CD14-positive monocyte (primary cell): ENCODE data around the gene CADM1. TPM values are rescaled to one million over a fixed set of nuclear protein-coding genes. Genes with fewer than 3 reads are reported as not detected.

Source experiments
- DNase-seq, 3 donors: peaks; one replicate each; pipeline ENCODE4 v3.0.0-alpha.2; 2011 to 2022
- H2AFZ ChIP-seq: 2 replicates; pipeline ENCODE4 v1.6.0; 2012; ENCODE audit warnings: mild to moderate bottlenecking, low read depth, low read length, inconsistent platforms; ENCODE audit not compliant: insufficient read depth, poor library complexity, severe bottlenecking
- H3K27ac ChIP-seq, 2 donors: 1 replicate in 1 of 2; 2 replicates in 1 of 2; pipeline ENCODE4 v1.5.1; 2012 to 2013; ENCODE audit warnings: low read length in 2 of 2, control low read depth in 1 of 2, inconsistent platforms in 1 of 2, low read depth in 1 of 2, mild to moderate bottlenecking in 1 of 2
- H3K27me3 ChIP-seq, 2 donors: one replicate each; pipeline versions ENCODE4 v1.6.0 to v1.6.1; 2011 to 2013; ENCODE audit warnings: low read length in 2 of 2; ENCODE audit not compliant: control insufficient read depth in 2 of 2, insufficient read depth in 2 of 2
- H3K36me3 ChIP-seq, 2 donors: replicated peaks in 1 of 2; 1 replicate in 1 of 2; 2 replicates in 1 of 2; pipeline versions ENCODE4 v1.5.1 to v1.6.1; 2012 to 2013; ENCODE audit warnings: low read length in 2 of 2, control low read depth in 1 of 2, inconsistent platforms in 1 of 2, mild to moderate bottlenecking in 1 of 2; ENCODE audit not compliant: insufficient read depth in 2 of 2, control insufficient read depth in 1 of 2
- H3K4me1 ChIP-seq, 2 donors: 1 replicate in 1 of 2; 2 replicates in 1 of 2; pipeline versions ENCODE4 v1.5.1 to v1.6.1; 2012 to 2013; ENCODE audit warnings: low read length in 2 of 2, control low read depth in 1 of 2, inconsistent platforms in 1 of 2, mild to moderate bottlenecking in 1 of 2, moderate library complexity in 1 of 2; ENCODE audit not compliant: insufficient read depth in 2 of 2, control insufficient read depth in 1 of 2
- H3K4me2 ChIP-seq: replicated peaks from 2 replicates; pipeline ENCODE3; 2012; ENCODE audit warnings: low read length, moderate library complexity, mild to moderate bottlenecking; ENCODE audit not compliant: poor library complexity, severe bottlenecking; ENCODE audit errors: extremely low read depth
- H3K4me3 ChIP-seq, 3 experiments: fragments of 200-600 bp in 1 of 3; sonication (generic) in 1 of 3; replicated peaks in 1 of 3; 1 replicate in 2 of 3; 2 replicates in 1 of 3; pipeline ENCODE4 v1.5.1; 2011 to 2013; ENCODE audit warnings: low read length in 3 of 3, mild to moderate bottlenecking in 3 of 3, control low read depth in 2 of 3, low read depth in 2 of 3, inconsistent platforms in 1 of 3, moderate library complexity in 1 of 3
- H3K79me2 ChIP-seq: 2 replicates; pipeline ENCODE4 v1.6.0; 2012; ENCODE audit warnings: mild to moderate bottlenecking, control low read depth, inconsistent platforms, low read length, moderate library complexity; ENCODE audit not compliant: insufficient read depth
- H3K9ac ChIP-seq: 2 replicates; pipeline ENCODE4 v1.6.0; 2017; ENCODE audit warnings: low read length, mild to moderate bottlenecking; ENCODE audit not compliant: insufficient read depth, poor library complexity, severe bottlenecking
- H3K9me3 ChIP-seq, 2 donors: replicated peaks in 1 of 2; 1 replicate in 1 of 2; 2 replicates in 1 of 2; pipeline versions ENCODE4 v1.5.1 to v1.6.1; 2012 to 2013; ENCODE audit warnings: low read length in 2 of 2, control low read depth in 1 of 2; ENCODE audit not compliant: control insufficient read depth in 1 of 2, insufficient read depth in 1 of 2
- H4K20me1 ChIP-seq: 2 replicates; pipeline ENCODE4 v1.6.0; 2012; ENCODE audit warnings: mild to moderate bottlenecking, low read length, control low read depth, moderate library complexity; ENCODE audit not compliant: insufficient read depth
- H3K27ac Mint-ChIP-seq, 7 donors: one replicate each; pipeline ENCODE4 v1.8.0; 2020; ENCODE audit warnings: mild to moderate bottlenecking in 7 of 7, mixed read lengths in 7 of 7, moderate library complexity in 6 of 7, inconsistent platforms in 2 of 7
- H3K27me3 Mint-ChIP-seq, 3 donors: one replicate each; pipeline ENCODE4 v1.8.0; 2021 to 2022; ENCODE audit warnings: low read depth in 3 of 3, mild to moderate bottlenecking in 3 of 3, mixed read lengths in 3 of 3, moderate library complexity in 3 of 3, inconsistent platforms in 1 of 3
- H3K36me3 Mint-ChIP-seq, 2 donors: one replicate each; pipeline ENCODE4 v1.8.0; 2020; ENCODE audit warnings: mixed read lengths in 2 of 2, inconsistent platforms in 1 of 2, mild to moderate bottlenecking in 1 of 2
- H3K4me1 Mint-ChIP-seq: one replicate; pipeline ENCODE4 v1.8.0; 2020; ENCODE audit warnings: mild to moderate bottlenecking, mixed read lengths
- H3K4me3 Mint-ChIP-seq, 2 donors: one replicate each; pipeline ENCODE4 v1.8.0; 2020; ENCODE audit warnings: mild to moderate bottlenecking in 2 of 2, mixed read lengths in 2 of 2, moderate library complexity in 1 of 2
- H3K9me3 Mint-ChIP-seq, 7 donors: one replicate each; pipeline ENCODE4 v1.8.0; 2020 to 2022; ENCODE audit warnings: mixed read lengths in 7 of 7, mild to moderate bottlenecking in 6 of 7, moderate library complexity in 6 of 7, inconsistent platforms in 2 of 7
- CTCF ChIP-seq: fragments of 200-600 bp; IDR thresholded peaks from one replicate; pipeline ENCODE4 v1.8.0; 2022; ENCODE audit warnings: antibody characterized with exemption, mild to moderate bottlenecking
- WGBS: methylation state at CpG from one replicate; pipeline ENCODE4 v1.1.5; 2013; ENCODE audit warnings: missing lambda C conversion rate; ENCODE audit not compliant: insufficient coverage; 5-methylcytosine and 5-hydroxymethylcytosine counted together
- intact Hi-C, 2 donors: fragments of 100-400 bp; cut with micrococcal nuclease; formaldehyde crosslinking; loops; one replicate each; pipeline versions ENCODE4 v1.15.0 to v1.15.1; 2023
- polyA plus RNA-seq, 3 donors: library from polyadenylated mRNA; depleted of rRNA in 1 of 3; unstranded in 2 of 3; stranded (reverse) in 1 of 3; fragments of 300-500 nt in 2 of 3; fragments of >200 nt in 1 of 3; fragmentation: Illumina TruSeq in 2 of 3; gene quantifications; 1 replicate in 2 of 3; 2 replicates in 1 of 3; pipeline ENCODE4 v1.2.3, GENCODE V29; 2012 to 2021
- small RNA-seq: library from RNA; depleted of rRNA; stranded (forward); fragments of <200 nt; gene quantifications from one replicate; pipeline ENCODE3, GENCODE V24; 2012; ENCODE audit warnings: low read depth; ENCODE audit not compliant: insufficient read length

Gene CADM1
- polyA plus RNA-seq, 3 donors: not detected

- no peaks in the 10 kb centered on the region for H3K4me1 Mint-ChIP-seq
- intact Hi-C loops: no loop called here
- H3K4me2 ChIP-seq: no peak overlapping the region
- no peak overlapping the region for H3K27ac Mint-ChIP-seq
- no peaks in the 10 kb centered on the region for H3K79me2 ChIP-seq
- no peaks in the 10 kb centered on the region for H4K20me1 ChIP-seq
- DNase-seq: no peak
- H3K36me3 Mint-ChIP-seq: no peaks in the 10 kb centered on the region
- peaks cover 0 to 3% (median 1%) of the 10 kb centered on the region in 3 donors for H3K27me3 Mint-ChIP-seq
- peaks cover 0 to 2% (median 0%) of the 10 kb centered on the region in 7 donors for H3K9me3 Mint-ChIP-seq
- TF ChIP-seq CTCF: no peak
- no peaks in the 10 kb centered on the region for H3K4me1 ChIP-seq
- no peaks in the 10 kb centered on the region for H3K9me3 ChIP-seq
- no peak overlapping the region for H2AFZ ChIP-seq
- no peaks in the 10 kb centered on the region for H3K27me3 ChIP-seq
- WGBS: 73% methylated on average over 2 of the region's 3 CpGs
- H3K4me3 Mint-ChIP-seq: no peak overlapping the region
- H3K4me3 ChIP-seq: no peak overlapping the region
- no peaks in the 10 kb centered on the region for H3K36me3 ChIP-seq
- H3K27ac ChIP-seq: no peak overlapping the region
- no peak overlapping the region for H3K9ac ChIP-seq
These were observed 381.9 kb downstream of the CADM1 start for GRCh38 chr11:115122274-115122673.

Small RNA genes lying within 50 kb of the gene (small RNA-seq; reads per million reads assigned to genes)
- not detected for gene RF01293
